ENCODE data around the gene TBC1D26.
"Not testable (repeated sequence)": the region's sequence is repeated elsewhere in the genome, so short reads cannot be mapped to it uniquely, and the experiment has no call there.

DNA sequence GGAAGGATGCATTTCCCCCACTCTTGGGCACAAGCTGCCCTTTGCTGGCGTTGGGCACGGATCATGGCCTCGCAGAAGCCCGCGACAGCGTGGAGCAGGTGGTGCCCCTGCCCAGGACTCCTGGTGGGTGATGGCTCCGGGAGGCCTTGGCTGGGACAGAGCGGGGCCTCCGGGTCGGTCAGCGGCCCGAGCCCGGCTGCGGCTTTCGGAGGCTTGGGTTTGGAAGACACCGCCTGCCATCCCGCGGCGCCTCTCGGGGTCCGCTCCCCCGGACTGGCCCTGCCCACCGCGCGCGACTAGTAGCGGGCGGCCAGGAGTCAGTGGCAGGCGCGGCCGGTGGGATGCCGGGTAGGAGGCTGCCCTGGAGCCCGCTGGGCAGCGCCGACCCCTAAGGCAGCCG is 17.3 kb downstream of the TBC1D26 start:
- TF ChIP-seq, protein P1, sequence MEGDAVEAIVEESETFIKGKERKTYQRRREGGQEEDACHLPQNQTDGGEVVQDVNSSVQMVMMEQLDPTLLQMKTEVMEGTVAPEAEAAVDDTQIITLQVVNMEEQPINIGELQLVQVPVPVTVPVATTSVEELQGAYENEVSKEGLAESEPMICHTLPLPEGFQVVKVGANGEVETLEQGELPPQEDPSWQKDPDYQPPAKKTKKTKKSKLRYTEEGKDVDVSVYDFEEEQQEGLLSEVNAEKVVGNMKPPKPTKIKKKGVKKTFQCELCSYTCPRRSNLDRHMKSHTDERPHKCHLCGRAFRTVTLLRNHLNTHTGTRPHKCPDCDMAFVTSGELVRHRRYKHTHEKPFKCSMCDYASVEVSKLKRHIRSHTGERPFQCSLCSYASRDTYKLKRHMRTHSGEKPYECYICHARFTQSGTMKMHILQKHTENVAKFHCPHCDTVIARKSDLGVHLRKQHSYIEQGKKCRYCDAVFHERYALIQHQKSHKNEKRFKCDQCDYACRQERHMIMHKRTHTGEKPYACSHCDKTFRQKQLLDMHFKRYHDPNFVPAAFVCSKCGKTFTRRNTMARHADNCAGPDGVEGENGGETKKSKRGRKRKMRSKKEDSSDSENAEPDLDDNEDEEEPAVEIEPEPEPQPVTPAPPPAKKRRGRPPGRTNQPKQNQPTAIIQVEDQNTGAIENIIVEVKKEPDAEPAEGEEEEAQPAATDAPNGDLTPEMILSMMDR (IDR thresholded peaks at IDR 0.05; ENCODE audit: insufficient read depth, low read length, poor library complexity, severe bottlenecking): not testable (repeated sequence)
- TF ChIP-seq EZH2phosphoT487 (conservative IDR thresholded peaks at IDR 0.05; ENCODE audit: low read length): not testable (repeated sequence)
